HT1080 (cell line): ENCODE data around the gene FAM181A. TPM values are rescaled to one million over a fixed set of nuclear protein-coding genes. Genes with fewer than 3 reads are reported as not detected.

Source experiments
- DNase-seq: peaks from one replicate; pipeline ENCODE4 v3.0.0-alpha.2; 2015; ENCODE audit warnings: low read depth
- polyA plus RNA-seq, 2 experiments: library from polyadenylated mRNA; depleted of rRNA; stranded (reverse); fragments of >200 nt; gene quantifications; 2 replicates each; pipeline ENCODE4 v1.2.3, GENCODE V29; 2015
- total RNA-seq: library from RNA; depleted of rRNA; stranded (reverse); fragments of >200 nt; shearing (Covaris generic); gene quantifications from 2 replicates; pipeline ENCODE4 v1.2.3, GENCODE V29; 2014; rRNA removed

Gene FAM181A
- total RNA-seq = not detected in 2 replicates
- not detected in 2 replicates for polyA plus RNA-seq (2015; cell fraction: cytosol; rRNA removed)
- polyA plus RNA-seq (2015; cell fraction: nucleus; rRNA removed) = not detected in 2 replicates

- DNase-seq = no peak
These were observed at the start of gene FAM181A for GRCh38 chr14:93926873-93927799. FAM181A (plus strand) TSS chr14:93927344; CDS start chr14:93928286, 942 bp downstream.

DNA sequence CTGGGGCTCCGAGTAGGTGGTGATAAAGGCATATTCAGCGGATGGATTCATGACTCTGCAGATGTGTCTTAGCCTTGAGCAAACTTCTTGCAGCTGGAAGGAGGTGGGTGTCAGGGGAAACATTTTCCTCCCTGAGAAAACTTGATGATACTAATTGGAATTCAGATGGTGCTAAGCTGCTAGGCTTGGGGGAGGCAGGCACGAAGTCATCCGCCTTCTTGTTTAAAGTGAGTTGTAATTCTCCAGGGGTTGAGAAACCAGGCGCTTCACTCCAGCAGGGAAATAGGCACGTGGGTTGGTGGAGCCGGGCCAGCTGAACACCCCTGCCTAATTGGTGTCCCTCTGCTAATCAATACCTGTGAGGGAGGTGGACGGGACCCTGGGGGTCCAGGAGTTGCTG lies 48.9 kb upstream of the FAM181A start:
- no peak for DNase-seq

- no peak for DNase-seq
These were observed 48.3 kb upstream of the FAM181A start for GRCh38 chr14:93878871-93879270.

DNA sequence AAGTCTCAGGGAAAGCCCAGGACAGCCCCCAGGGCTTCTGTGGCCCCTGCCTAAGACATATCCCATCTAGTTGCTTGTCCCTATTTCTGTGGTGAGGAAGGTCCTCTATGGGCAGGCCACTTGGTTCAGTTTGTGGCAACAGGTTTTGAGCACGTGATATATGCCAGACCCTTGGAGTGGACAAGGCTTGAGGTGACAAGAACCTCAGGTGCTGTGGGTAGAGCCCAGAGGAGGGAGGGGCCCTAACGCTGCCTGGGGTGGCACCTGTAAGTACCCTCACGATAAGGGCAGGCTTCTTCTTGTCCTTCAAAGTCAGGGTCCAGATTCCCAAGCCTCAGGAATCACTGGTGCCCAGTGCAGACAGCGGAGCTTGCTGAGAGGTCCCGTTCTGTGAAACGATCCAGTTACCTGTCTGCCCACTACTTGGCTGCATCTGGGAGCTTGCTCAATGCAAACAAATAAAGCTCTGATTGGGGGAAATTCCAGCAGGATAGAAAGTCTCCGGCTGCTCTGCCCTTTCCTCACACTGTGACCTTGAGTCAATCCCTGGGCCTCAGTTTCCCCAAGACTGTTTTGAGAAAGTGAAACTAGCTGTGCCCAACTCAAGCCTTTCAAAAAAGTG lies 47.7 kb upstream of the FAM181A start:
- no peak for DNase-seq

DNA sequence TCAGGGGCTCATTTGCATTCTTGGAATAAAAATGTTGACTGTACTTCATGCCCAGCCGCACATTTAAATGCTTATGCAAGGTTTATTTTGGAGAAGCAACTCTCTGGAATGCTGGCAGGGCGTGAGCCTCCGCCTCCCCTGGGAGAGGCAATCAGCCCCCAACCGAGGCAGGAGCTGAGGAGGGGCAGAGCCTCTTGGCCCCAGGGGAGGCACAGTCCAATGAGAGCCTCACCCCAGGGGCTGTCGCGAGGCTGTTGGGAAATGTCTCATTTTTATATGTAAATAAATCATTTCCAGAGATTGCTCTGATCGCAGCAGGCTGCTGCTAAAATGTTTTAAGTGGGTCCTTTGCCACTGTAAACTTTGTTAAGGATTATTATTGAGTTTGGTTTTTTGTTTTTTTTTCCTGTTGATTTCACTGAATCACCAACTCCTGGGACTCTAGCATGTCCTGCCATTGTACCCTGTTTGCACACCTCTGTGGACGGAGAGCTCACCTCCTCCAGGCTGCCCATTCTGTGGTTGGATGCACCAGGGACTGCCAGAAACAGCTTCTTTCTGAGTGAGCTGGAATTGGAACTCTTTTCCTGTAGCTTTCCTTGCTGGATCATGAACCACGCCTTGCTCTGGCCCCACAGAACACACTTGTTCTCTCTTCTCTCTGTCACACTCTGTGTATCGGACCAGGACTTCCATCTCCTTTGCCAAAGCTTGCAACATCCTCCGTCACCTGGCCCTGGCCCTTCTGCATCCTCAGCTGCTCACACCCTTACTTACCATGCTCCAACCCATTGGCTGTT lies 46.9 kb upstream of the FAM181A start:
- no peak for DNase-seq

- no peak for DNase-seq
These were observed 42.2 kb upstream of the FAM181A start for GRCh38 chr14:93884950-93885349.

DNA sequence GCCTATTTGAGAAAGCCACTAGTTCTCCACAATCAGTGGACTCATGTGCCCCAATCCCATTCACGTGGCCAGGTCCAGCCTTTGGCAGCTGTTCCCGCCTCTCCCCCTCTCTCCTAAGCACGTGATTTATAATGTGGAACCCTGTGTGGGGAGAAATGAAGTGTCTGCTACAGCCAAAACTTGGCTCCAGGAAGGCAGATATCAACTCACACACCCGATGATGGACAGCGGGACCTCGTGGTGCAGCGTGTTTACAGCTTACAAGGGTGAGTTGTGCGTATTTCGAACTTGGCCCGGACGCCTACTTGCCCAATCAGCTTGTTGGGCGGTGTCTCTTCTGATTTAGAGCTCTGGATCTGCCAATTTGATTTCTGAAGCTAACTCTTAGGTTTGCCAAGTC lies 38.1 kb upstream of the FAM181A start:
- DNase-seq = no peak

- no peak for DNase-seq
These were observed 37.2 kb upstream of the FAM181A start for GRCh38 chr14:93889739-93890483.

DNA sequence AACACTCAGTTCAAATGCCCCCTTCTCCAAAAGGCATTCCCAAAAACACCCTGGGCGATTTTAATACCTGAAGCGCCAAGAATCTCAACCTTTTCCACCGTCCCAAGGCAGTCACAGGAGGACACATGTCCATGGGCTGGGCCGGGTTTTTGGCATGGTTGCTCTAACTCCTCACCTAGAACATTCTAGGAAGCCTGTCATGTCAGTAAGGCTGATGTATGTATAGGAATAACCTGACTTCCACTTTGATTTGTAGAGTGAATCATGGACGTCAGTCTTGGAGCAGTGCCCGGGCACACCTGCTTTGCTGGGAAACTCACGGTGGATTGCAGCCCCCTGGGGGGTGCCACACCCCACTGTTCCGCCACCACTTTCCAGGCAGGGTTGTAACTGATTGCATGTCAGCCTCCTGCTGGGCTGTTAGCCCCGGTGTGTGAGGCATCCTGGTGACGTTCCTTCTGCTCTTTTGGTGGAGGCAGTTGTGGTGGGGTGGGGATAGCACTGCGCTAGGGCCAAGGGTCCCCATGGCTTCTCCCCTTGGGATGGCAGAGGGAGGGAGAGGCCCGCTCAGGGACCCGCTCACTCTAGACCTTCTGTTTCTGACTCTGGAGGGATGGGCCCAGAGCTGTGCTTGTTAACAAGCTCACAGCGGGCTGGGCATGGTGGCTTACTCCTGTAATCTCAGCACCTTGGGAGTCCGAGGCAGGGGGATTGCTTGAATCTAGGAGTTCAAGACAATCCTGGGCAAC lies 35.2 kb upstream of the FAM181A start:
- DNase-seq = no peak

- no peak for DNase-seq
These were observed 34.7 kb upstream of the FAM181A start for GRCh38 chr14:93892505-93892839.

DNA sequence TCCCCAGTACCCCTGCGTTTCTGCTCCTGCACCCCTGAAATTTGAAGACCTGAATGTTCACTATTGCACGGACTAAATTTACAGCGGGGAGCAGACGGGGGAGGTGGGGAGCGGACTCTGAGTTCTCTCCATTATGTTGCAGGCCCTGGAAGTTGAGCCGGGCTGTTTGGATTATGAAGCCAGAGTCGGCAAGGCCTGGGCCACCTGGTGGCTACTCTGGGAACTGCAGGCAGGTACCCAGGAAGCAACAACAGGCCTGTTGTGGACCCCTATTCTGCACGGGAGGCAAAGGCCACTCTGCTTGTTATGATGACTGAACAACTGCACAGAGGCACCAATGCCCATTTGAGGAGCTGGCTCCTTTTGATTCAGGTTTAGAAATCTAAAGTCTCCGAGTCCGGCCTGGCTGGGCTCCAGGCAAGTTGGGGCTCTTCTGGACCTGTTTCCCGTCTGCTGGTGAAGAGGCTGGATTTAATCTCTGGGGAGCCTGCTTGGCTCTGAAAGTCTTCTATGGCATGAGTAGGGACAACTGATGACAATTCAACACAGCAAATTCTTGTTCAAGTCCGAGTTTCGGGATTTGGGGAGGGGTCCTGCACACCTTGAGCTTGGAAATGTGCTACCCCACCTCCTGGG lies 34.1 kb upstream of the FAM181A start:
- DNase-seq = peak; percentile 36

DNA sequence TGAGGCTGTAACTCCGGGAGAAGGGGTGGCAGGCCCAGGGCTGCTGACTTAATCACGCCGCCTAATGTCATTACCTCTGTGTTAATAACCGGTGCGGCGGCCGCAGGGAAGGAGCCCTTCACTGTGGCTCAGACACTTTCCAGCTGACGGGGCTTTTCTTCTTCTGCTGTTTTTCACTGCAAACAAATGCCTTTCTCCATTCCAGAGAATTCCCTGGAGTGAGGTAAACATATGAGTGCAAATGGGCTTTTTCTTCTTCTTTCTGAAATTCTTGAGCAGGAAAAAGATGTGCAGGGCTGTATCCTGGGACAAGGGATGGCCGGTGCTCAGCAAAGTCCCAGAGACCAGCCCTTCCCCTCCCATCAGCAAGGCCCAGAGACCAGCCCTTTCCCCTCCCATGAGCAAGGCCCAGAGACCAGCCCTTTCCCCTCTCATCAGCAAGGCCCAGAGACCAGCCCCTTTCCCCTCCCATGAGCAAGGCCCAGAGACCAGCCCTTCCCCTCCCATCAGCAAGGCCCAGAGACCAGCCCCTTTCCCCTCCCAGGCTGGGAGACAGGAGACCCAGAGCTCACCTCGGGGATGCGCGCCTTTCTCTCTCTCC lies 33.4 kb upstream of the FAM181A start:
- DNase-seq = no peak

GRCh38 chr14:93895023-93895604 lies 32.0 kb upstream of the FAM181A start:
- DNase-seq = no peak

- no peak for DNase-seq
These were observed 29.7 kb upstream of the FAM181A start for GRCh38 chr14:93897476-93897845.

- no peak for DNase-seq
These were observed 29.0 kb upstream of the FAM181A start for GRCh38 chr14:93898081-93898611.

DNA sequence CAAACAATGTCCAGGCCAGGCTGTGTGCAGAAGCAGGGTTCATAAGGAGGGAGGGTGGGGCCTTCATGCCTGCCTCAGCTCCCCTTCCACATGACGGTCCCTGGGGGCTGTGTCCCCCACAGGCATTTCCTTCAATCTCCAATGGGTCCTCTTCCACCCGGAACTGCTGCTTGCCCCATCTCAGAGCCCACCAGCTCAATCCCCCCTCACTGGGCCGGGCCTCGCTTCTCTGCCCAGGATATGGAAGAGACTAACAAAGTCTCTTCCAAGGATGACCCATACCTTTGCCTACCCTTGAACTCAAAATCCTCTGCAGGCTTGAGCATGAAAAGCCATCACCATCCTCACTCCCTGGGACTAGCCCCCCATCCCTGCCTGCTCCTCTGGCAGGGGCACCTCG lies 28.4 kb upstream of the FAM181A start:
- no peak for DNase-seq

DNA sequence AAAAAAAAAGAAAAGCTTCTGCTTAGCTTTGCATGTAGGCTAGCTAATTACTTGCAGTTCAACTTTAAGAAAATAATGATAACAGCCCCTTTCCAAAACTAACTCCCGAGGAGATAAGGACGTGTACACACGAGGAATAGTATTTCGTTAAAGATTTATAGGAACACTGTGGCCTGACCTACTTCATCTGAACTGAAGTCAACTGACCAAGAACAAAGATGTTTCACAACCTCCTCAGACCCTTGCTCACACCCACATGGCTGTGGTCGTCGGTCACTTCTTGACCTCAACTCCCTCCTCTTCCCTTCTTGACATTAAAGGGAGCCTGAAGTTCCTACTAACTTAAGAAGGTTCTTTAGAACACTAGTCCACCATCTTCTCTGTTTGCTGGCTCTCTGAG lies 25.3 kb upstream of the FAM181A start:
- DNase-seq = no peak

GRCh38 chr14:93902619-93903307 lies 24.4 kb upstream of the FAM181A start:
- DNase-seq = no peak
